GM10847 (cell line): ENCODE results near the gene MOK.

Source experiments
- POLR2A ChIP-seq: IDR thresholded peaks from 2 replicates; pipeline ENCODE4 v1.6.1; 2011; ENCODE audit not compliant: insufficient read length; ENCODE audit errors: extremely low read depth

The MOK gene

DNA sequence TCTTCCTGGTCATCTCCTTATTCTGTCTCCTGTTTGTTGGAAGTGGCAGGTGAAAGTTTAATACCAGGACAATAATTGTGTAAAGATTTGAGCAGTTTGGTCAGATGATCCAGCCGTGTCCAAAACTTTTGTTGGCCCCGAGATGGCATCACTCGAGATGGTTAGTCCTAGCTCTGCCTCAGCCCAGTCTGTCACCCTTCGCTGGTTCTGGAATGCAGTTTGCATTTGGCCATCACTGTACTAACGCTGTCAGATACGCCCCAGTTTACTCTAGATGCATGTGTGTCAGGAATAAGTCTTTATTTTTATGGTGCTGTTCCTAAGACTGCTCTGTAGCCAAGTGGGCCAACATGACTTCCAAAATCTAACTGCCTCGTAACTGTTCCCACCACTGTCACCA, 79.6 kb downstream of the MOK start:
- no peak for TF ChIP-seq POLR2A

DNA sequence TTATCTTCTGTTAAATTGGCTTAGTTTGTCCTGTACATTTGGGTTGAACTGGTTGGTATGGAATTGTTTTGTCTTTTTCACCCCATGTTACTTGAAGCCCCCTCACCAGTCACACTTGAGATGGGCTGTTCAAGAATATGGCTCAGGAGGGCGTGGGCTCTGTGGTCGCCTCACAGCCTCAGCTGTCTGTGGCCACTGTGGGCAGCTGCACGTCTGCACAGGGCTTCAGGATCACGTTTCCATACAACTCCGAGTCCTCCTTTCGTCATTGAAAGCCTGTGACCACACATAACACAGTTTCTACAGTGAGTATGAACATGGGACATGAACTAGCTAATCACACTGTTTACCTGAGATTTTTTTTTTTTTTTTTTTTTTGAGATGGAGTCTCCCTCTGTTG, 81.3 kb downstream of the MOK start:
- TF ChIP-seq POLR2A: no peak

DNA sequence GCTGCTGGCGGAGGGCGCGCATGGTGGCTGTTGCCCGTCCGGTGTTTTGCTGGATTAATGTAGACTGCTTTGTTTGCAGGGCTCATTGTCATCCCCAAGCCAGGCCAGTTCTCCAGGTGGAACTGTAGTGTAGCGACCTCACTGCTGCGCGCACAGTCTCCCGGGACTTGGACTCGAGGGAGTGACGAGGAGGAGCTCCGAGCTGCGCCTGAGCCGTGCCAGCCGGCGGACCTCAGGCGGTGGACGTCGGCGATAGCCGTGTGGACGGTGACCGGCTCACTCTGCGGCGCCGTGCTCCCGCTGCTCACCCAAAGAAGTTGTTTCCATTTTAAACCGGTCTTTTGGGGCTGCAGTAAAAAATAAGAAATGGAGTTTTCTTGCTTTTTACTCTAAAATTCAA, 82.2 kb downstream of the MOK start:
- no peak for TF ChIP-seq POLR2A

DNA sequence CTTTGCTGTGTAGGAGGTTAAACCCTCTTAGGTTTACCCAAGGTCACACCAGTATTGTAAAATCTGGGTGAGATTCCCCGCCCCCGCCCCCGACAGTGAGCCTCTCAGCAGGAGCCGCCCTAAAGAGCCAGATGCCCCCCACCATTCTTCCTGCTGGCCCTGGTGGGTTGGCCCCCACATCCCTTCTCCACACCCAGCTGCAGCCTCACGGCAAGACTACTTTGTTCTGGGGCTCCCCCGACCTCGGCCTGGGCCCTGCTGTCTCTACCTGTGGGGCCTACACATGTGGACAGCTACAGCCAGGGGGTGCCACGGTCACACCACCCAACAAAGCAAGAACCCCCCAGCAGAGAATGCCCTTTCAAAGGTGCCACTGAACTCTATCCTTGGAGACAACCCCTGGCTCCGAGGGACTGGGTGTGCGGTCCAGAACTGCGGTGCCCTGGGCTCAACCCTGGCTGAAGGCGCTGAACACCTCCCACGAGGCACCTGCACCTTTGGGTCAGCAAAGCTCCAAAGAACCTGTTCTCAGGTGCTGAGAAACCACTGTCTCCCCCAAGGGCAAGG, 82.9 kb downstream of the MOK start:
- no peak for TF ChIP-seq POLR2A

DNA sequence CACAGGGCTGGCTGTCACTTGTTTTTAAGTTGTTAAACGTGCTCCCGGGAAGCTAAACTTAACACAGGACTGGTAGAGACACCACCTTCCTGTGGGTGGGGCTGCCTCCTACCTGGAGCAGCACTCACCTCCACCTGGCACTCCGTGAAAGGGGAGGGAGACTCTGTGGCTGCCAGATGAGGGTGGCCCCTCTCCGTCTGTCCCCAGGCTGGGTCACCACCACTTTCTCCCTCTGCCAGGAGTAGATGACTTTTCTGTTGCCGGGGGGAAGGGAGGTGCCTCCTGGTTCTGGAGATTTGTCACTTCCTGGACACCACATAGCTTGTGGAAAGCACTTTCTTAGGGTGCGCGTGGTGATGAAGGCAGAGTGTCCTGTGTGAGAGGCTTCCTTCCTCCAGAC, 83.9 kb downstream of the MOK start:
- no peak for TF ChIP-seq POLR2A

DNA sequence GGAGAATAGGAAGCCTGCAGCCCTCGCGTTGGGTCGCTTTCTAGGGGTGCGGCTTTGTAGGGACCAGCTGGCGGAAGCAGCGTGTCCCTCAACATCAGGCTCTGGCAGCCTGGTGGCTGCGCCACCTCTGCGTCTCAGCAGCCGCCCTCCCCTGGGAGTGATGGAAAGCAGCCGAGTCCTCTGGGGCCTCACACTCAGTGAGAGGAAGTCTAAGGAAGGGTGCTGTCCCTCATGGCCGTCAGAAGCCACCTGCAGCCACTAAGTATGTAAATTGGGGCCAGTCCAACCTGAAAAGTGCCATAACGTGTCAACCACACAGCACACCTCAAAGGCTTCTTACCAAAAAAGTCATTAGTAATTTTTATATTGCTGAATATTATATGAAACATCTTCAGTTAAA, 84.9 kb downstream of the MOK start:
- no peak for TF ChIP-seq POLR2A

DNA sequence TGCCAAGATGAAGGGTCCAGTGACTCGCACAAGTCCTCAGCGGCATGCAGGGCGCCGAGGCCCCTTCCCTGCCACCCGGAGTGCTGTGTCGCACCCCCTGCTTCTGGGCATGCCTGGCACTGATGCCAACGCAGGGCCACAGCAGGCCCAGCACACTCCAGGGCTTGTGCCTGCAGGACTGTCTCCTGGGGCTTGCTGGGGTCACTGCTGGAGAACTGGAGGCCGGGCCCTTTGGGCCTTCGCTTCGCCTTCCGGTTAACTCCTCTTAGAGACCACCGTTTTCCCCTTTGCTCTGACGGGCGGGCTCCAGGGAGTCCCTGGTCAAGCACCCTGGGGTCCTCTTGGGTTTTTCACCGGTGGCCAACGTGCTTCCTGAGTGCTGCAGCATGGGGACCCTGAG, 85.6 kb downstream of the MOK start:
- TF ChIP-seq POLR2A: no peak

DNA sequence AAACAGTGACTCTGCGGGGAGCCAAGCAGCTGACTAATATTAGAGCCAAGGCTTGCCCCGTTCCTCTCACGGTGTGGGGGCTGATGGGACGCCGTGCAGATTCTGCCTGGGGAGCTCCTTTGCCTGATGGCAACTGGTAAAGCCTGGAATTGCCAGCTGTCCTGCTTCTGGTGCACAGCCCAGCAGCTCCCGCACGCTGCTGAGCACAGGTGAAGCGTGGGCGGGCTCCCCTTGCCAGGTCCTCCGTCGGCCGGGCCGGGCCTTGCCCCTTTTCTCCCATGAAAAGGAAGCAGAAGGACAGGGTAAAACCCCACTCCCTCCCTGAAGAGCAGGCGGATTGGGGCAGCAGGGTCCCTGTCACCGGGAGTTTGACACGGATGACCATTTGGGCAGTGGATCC, 86.3 kb downstream of the MOK start:
- no peak for TF ChIP-seq POLR2A

DNA sequence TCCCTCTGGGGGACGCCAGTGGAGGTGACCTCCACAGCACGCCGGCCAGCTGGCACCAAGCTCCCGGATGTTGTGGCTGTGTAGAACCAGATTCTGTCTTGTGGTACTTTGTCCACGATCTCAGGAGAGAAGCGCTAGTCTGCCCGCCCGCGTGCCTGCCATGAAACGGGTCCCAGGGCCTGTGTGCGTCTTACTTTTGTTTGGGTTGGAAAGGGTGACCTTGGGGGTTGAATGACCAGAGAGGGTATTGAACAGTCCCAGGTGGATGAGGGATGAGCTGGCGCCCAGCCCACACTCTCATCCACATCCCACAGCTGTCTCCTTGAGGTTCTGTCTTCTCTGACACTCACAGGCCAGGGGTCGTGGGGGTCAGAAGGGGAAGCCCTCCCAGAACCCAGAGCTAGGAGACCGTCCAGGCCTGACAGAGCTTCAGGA, 87.0 kb downstream of the MOK start:
- TF ChIP-seq POLR2A: no peak

DNA sequence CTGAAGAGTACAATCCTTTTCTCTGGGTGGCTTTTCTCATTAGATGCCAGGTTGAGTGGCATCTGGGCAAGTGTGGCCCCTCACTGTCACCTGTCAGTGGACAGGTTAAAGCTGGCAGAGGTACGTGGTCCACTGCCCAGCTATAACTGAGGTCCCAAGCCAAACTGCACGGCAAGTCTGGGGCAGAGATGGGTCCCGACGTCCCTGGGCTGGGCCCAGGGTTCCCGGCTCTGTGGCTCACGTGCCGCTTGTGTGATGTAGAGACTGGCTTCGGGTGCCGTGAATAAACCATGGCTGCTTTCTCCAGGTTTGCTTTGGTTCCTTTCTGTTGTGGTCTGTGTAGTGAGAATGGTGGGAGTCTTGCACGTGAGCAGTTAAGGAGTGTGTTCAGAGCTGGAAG, 87.6 kb downstream of the MOK start:
- no peak for TF ChIP-seq POLR2A

DNA sequence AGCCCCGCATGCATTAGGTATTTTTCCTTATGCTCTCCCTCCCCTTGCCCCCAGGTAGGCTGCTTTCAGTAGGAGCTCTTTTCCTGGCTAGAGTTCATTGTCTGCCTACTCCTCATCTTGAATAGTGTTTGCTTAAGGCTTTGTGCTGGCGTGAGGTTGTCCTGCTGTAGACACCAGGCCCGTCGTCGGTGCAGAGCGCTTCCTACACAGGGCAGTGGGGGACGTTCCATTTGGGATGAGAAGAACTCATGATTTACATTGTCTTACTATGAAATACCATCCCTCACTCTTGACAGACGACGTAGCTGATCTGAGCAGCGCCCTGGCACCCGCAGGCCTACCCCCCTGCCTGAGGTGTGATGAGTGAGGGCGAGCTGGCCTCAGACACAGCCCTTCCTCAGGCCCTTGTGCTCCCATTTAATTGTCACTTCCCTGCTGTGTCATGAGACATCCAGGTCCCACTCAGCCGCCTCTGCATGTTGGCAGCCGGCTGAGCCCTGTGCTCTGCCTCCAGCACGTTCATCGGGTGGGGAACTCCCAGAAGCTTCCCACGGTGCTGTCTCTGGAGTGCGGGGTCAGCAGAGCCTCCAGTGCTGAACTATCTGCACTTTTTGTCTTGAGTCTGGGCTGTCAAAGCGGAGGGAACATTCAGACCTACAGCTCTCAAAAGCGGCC, 89.3 kb downstream of the MOK start:
- no peak for TF ChIP-seq POLR2A

DNA sequence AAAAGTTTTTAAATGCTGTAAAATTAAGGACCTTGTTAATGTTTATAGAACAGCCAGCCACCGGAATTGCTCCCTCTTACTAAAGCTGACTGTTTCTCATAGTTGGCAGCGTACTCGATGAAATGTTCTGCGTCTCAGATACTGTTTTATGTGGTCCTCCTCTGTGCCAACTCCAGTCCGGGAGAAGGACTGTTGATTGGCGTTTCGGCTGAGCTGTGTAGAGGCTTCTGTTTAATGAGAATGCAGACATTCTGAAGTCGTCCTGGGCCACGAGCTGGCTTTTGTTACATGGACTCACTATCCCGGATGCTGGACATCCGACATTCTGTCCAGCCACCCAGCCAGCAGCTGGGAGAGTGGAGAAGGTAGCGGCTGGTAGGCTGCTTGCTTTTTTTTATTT, 89.9 kb downstream of the MOK start:
- TF ChIP-seq POLR2A: no peak

DNA sequence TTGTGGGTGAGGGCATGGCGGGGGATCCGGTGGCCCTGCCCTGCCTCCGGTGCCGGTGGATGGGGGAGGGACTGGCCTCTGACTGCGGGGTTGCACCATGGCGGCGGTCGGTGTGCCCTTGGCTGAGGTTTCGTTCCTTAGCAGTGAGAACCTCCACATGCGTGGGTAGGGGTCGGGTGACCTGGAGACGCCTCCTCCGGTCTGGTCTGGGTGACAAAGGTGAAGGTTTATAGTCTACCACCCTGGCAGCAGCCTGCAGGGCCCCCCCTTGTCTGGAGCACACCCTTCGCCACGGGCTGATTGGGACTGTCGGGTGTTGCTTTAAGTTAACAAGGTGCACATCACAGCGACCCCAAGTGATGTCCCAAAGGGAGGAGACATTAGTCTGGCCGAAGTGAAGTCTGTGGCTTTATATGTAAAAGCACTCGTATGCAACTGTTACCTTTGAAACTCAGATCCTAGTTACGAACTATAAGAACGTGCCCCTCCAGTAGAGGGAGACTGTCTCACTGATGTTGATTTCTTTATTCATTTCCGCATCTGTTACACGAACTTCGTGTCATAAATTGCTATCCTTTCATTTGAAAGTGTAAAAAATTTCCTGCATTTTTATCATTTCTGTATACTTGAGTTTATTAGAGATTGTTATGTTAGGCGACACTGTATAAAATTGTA, 90.8 kb downstream of the MOK start:
- TF ChIP-seq POLR2A: no peak

DNA sequence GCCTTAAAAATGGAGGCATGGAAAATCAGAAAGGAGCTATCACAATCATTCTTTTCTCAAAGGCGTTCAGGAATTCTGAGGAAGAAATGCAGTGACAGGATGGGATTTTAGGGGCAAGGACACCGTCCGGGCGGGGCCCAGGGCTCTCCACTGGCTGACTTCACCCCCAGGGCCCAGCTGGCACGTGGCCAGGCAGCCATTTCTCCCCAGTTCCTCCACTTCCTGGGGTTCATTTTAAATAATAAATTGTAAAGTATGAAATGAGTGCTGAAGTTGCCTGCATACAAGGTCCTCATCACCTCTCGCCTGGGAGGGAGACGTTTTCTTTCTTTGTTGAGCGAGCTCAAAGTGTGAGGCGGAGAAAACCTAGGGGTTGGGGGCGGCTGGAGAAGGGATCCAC, 91.5 kb downstream of the MOK start:
- TF ChIP-seq POLR2A: no peak

DNA sequence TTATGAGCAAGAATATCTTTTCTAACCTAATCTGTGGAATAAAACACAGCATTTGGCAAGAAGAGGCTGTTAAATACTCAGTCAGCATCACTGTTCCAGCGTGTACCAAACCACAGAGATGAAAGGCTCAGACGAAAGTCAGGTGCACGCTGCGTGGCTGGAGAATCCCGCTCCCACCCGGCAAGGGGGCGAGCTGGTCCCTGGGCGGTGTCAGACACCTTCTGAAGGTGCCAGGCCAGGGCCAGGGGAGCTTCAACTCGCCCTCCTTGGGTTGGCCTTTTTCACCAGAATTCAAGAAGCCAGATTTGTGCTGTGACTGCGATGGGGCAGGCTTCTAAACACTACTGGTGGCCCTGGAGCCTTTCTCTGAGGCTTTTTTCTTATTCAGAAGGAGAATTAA, 92.1 kb downstream of the MOK start:
- no peak for TF ChIP-seq POLR2A

DNA sequence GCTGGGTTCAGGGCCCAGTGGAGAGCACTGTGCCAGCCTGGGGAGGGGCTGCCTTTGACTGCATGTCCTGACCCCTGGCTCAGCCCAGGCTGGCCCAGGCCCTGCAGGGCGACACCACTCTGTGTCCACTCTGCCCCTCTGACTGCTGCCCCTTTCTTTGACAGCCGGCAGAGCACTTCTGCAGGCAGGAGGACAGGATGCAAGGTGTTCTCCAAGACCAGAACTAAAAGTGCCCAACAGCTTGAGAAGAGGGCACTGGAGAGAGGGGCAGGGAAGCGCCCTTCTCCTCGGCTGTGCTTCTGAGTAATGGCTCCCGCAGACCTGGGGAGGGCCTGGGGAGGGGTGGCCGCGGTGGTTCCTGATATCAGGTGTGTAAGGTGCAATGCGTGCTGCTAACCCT, 92.6 kb downstream of the MOK start:
- TF ChIP-seq POLR2A: no peak

DNA sequence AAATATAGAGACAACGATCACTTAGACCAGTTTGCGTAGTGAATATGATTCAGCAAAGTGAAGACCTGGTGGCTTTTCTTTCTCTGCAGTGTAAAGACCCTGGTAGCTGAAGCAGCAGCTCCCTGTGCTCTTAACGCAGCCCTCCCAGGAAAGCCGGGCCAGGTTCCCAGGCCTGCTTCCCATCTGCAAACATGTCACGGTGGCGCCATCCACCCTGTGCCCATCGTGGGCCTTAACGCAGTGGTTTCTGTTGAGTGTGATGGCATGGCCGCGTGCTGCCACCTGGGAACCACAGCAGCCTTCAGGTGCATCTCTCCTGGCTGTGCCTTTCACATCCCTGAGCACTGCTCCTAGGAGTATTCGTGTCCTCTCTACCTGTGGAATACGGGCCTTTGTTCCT, 93.7 kb downstream of the MOK start:
- no peak for TF ChIP-seq POLR2A

DNA sequence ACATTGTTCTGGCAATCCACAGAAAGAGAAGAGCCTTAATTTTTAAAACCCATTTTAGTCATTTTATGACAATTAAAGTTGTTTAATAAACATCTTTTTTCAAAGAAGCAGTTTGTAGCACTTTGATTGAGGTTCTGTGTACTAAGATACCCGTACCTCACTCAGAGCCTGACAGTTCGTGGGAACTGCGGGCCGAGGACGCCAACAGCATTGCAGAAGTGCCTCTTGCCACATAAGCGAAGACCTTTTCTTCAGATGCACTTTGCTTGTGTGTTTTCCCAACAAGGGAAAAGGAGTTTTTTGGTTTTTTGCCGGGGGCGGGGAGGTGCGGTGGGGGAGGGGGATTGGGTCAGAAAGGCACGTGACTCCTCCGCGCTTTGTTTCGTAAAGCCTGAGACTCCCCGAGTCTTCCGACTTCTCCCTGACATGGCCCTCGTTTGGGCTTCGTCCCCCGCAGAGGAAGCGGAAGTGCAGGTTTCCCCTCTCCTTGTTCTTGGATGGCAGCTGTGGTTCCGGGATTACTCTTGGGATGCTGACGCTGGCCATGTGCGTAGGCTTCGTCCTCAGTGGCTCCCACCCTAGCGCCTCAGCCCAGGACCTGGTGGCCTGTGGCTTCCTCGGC, 94.4 kb downstream of the MOK start:
- no peak for TF ChIP-seq POLR2A
